GM12891 (cell line): ENCODE measurements around the gene LRRC3B.

Source experiments
- POLR2A ChIP-seq: IDR thresholded peaks from 2 replicates; pipeline ENCODE4 v1.6.1; 2011; ENCODE audit warnings: low read depth, low read length, control low read depth
- POLR2AphosphoS5 ChIP-seq: IDR thresholded peaks from 2 replicates; pipeline ENCODE4 v1.6.1; 2011; ENCODE audit warnings: low read depth, low read length, control low read depth
- SPI1 ChIP-seq: IDR thresholded peaks from 2 replicates; pipeline ENCODE4 v1.6.1; 2011; ENCODE audit warnings: low read depth, low read length, control low read depth
- TAF1 ChIP-seq: IDR thresholded peaks from 2 replicates; pipeline ENCODE4 v1.6.1; 2011; ENCODE audit warnings: low read depth, low read length, control low read depth

GRCh38 chr3:26682406-26682805 lies 59.8 kb downstream of the LRRC3B start:
- no peak for TF ChIP-seq SPI1
- TF ChIP-seq POLR2AphosphoS5: no peak
- no peak for TF ChIP-seq POLR2A
- no peak for TF ChIP-seq TAF1
